Ovary (tissue), 9 donors: ENCODE results near the gene AMIGO1. TPM values are rescaled to one million over a fixed set of nuclear protein-coding genes. Genes with fewer than 3 reads are reported as not detected.

Source experiments
- DNase-seq, 5 donors: peaks; one replicate each; pipeline ENCODE4 v3.0.0-alpha.2; 2019 to 2020
- H3K27ac ChIP-seq, 2 donors: fragments of 200-600 bp; one replicate each; pipeline versions ENCODE4 v1.5.1 to v1.8.0; 2019 to 2022
- H3K27me3 ChIP-seq: fragments of 200-600 bp; one replicate; pipeline ENCODE4 v1.8.0; 2022
- H3K36me3 ChIP-seq: fragments of 200-600 bp; sonication (generic); one replicate; pipeline ENCODE4 v1.5.1; 2019
- H3K4me1 ChIP-seq: one replicate; pipeline ENCODE4 v1.8.1; 2013; ENCODE audit warnings: mild to moderate bottlenecking, moderate library complexity; ENCODE audit not compliant: insufficient read depth
- H3K4me3 ChIP-seq: fragments of 200-600 bp; sonication (generic); one replicate; pipeline ENCODE4 v1.5.1; 2017
- H3K9me3 ChIP-seq, 2 donors: fragments of 200-600 bp in 1 of 2; sonication (generic) in 1 of 2; one replicate each; pipeline versions ENCODE4 v1.5.1 to v1.8.1; 2013 to 2019; ENCODE audit warnings: mild to moderate bottlenecking in 1 of 2, moderate library complexity in 1 of 2
- EP300 ChIP-seq: sonication (generic); formaldehyde crosslinking; IDR thresholded peaks from one replicate; pipeline ENCODE4 v1.6.1; 2017; ENCODE audit warnings: antibody characterized with exemption
- POLR2A ChIP-seq: fragments of 450-650 bp; IDR thresholded peaks from one replicate; pipeline ENCODE4 v1.6.1; 2017; ENCODE audit warnings: antibody characterized with exemption, mild to moderate bottlenecking, moderate library complexity
- WGBS, 3 donors: extraction: QIAGEN DNeasy Blood & Tissue Kit in 1 of 3; methylation state at CpG; one replicate each; pipeline versions ENCODE4 v1.1.5 to v1.1.7; 2013 to 2017; 5-methylcytosine and 5-hydroxymethylcytosine counted together
- intact Hi-C, 4 donors: fragments of 100-400 bp; cut with DNase I; formaldehyde crosslinking; loops; one replicate each; pipeline versions ENCODE4 v1.11.0 to v1.15.1; 2022 to 2023
- polyA plus RNA-seq, 2 donors: library from polyadenylated mRNA; stranded (reverse); fragments of 200-250 nt in 1 of 2; fragments of 350-450 nt in 1 of 2; fragmentation: Illumina TruSeq in 1 of 2; extraction: RNeasy Lipid Tissue Mini Kit (QIAGEN cat#74804) in 1 of 2; gene quantifications; one replicate each; pipeline ENCODE4 v1.2.3, GENCODE V29; 2013 to 2014
- total RNA-seq, 7 donors: library from RNA; depleted of rRNA in 2 of 7; stranded (reverse); fragments of >200 nt in 2 of 7; fragmentation: NEBNext Ultra II Directional in 3 of 7; extraction: Animal tissue kit (Norgen Biotek cat#: 25700) in 3 of 7; gene quantifications; one replicate each; pipeline versions ENCODE4 v1.1.0 to v1.2.4, GENCODE V29; 2016 to 2023
- TF ChIP-seq, protein P1 (sequence below), 3 donors: fragments of 450-650 bp in 2 of 3; fragments of 200-600 bp in 1 of 3; IDR thresholded peaks; one replicate each; pipeline versions ENCODE4 v1.5.1 to v1.8.0; 2016 to 2022; ENCODE audit warnings: antibody characterized with exemption in 3 of 3, mild to moderate bottlenecking in 1 of 3
- donor health status: DM: no; HTN: no; CAD: no; lungs with moderate emphysema.
- donor health status: DM: no; HTN: no; CAD: no.
- donor health status: Bipolar disorder and iron deficiency.
- donor health status: DM: yes; HTN: yes; CAD: no.
- donor health status: DM: no; HTN: no; CAD: no.
- donor health status: DM: yes; HTN: yes; CAD: no.

Gene AMIGO1
- total and polyA plus RNA-seq, 9 donors: 6.3 to 18.0 (median 10.8) TPM

DNA sequence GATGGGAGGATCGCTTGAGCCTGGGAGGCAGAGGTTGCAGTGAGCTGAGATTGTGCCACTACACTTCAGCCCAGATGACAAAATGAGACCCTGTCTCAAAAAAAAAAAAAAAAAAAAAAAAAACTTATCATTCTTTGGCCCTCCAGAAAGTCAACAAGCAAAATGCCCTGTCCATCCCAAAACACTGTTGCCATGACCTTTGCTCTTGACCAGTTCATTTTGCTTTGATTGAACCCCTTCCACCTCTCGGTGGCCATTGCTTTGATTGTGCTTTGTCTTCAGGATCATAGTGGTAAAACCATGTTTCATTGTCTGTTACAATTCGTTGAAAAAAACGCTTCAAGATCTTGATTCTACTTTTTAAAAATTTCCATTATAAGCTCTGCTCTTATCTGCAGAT lies 51.7 kb downstream of the AMIGO1 start:
- no peak overlapping the region for H3K27ac ChIP-seq
- no peaks in the 10 kb centered on the region for H3K27me3 ChIP-seq
- H3K4me1 ChIP-seq: no peaks in the 10 kb centered on the region
- no peak overlapping the region for H3K4me3 ChIP-seq
- DNase-seq: no peak
- H3K36me3 ChIP-seq: no peaks in the 10 kb centered on the region
- WGBS, 3 donors: 82 to 84% (median 84%) methylated on average over 4 of the region's 4 CpGs
- TF ChIP-seq, protein P1, sequence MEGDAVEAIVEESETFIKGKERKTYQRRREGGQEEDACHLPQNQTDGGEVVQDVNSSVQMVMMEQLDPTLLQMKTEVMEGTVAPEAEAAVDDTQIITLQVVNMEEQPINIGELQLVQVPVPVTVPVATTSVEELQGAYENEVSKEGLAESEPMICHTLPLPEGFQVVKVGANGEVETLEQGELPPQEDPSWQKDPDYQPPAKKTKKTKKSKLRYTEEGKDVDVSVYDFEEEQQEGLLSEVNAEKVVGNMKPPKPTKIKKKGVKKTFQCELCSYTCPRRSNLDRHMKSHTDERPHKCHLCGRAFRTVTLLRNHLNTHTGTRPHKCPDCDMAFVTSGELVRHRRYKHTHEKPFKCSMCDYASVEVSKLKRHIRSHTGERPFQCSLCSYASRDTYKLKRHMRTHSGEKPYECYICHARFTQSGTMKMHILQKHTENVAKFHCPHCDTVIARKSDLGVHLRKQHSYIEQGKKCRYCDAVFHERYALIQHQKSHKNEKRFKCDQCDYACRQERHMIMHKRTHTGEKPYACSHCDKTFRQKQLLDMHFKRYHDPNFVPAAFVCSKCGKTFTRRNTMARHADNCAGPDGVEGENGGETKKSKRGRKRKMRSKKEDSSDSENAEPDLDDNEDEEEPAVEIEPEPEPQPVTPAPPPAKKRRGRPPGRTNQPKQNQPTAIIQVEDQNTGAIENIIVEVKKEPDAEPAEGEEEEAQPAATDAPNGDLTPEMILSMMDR (IDR thresholded peaks at IDR 0.05): no peak
- no peak for TF ChIP-seq EP300
- TF ChIP-seq POLR2A: no peak
- intact Hi-C loops: no loop called here
- H3K9me3 ChIP-seq: no peaks in the 10 kb centered on the region

DNA sequence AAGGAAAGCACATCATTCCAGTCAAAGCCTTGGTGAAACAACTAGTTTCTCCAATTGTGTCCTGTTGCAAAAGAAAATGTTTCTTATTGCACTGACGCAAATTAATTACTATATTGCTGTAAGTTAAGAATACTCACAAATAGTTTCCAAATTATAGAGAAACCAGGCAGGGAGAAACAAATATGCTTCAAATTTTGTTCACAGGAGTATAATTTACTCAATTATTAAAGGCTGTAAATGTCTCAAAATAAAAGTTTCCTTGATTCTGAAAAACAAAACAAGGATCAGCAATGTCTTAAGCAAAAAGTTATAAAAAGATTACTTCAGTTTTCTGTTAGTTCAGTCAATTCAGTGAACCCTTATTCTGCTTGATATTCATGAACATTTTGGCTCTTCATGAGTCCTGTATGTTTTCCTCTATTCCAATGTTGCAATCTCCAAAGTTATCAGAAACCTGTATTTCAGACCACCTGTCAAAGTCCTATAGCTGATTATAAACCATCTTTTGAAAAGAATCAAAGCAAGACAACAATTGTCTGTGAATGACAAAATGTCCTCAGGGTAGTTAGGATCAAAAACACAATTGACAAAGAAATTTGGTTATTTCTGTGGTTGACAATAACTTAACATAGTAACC lies 54.9 kb downstream of the AMIGO1 start:
- Histone ChIP-seq H3K27ac (no peak overlapping the region), H3K4me3 (no peak overlapping the region), H3K9me3 (no peaks in the 10 kb centered on the region), H3K36me3 (no peaks in the 10 kb centered on the region), H3K27me3 (no peaks in the 10 kb centered on the region), H3K4me1 (no peaks in the 10 kb centered on the region)
- 89 to 98% (median 91%) methylated on average over 1 of the region's 1 CpG for WGBS, 3 donors
- intact Hi-C loops: no loop called here
- TF ChIP-seq, protein P1 (IDR thresholded peaks at IDR 0.05): no peak
- no peak for TF ChIP-seq EP300
- TF ChIP-seq POLR2A: no peak
- no peak for DNase-seq

Other genes starting within 250 kb of the AMIGO1 start
- gene PSRC1, start 226.6 kb downstream of the AMIGO1 start, total RNA-seq: 1 to 10 TPM; 1.0 to 8.1 (median 4.5) TPM
- 1 to 10 TPM; 5.3 to 5.9 TPM for gene PSRC1, start 226.6 kb downstream of the AMIGO1 start, polyA plus RNA-seq
- gene MYBPHL, start 202.7 kb downstream of the AMIGO1 start, total RNA-seq: under 1 TPM in 1 of 7 donors, not detected in 6; 0.38 TPM
- gene MYBPHL, start 202.7 kb downstream of the AMIGO1 start, polyA plus RNA-seq: not detected
- gene SORT1, start 111.8 kb downstream of the AMIGO1 start, total RNA-seq: 10 to 100 TPM in 4 of 7 donors, 1 to 10 TPM in 3; 4.3 to 37.0 (median 16.0) TPM
- 10 to 100 TPM in 1 of 2 donors, 1 to 10 TPM in 1; 7.9 to 32.2 TPM for gene SORT1, start 111.8 kb downstream of the AMIGO1 start, polyA plus RNA-seq
- gene PSMA5, start 83.3 kb downstream of the AMIGO1 start, total RNA-seq: 10 to 100 TPM; 19.4 to 52.0 (median 42.2) TPM
- gene PSMA5, start 83.3 kb downstream of the AMIGO1 start, polyA plus RNA-seq: 10 to 100 TPM; 37.7 to 38.1 TPM
- 1 to 10 TPM in 6 of 7 donors, under 1 TPM in 1; 0.31 to 4.4 (median 2.4) TPM for gene SYPL2, start 43.2 kb downstream of the AMIGO1 start, total RNA-seq
- gene SYPL2, start 43.2 kb downstream of the AMIGO1 start, polyA plus RNA-seq: 1 to 10 TPM in 1 of 2 donors, under 1 TPM in 1; 0.81 to 5.1 TPM
- 1 to 10 TPM; 3.6 to 8.8 (median 6.7) TPM for gene ATXN7L2, start 25.8 kb downstream of the AMIGO1 start, total RNA-seq
- 1 to 10 TPM in 1 of 2 donors, under 1 TPM in 1; 0.98 to 6.5 TPM for gene ATXN7L2, start 25.8 kb downstream of the AMIGO1 start, polyA plus RNA-seq
- gene CYB561D1, start 15.6 kb downstream of the AMIGO1 start, total RNA-seq: 10 to 100 TPM in 2 of 7 donors, 1 to 10 TPM in 5; 3.8 to 11.7 (median 9.3) TPM
- gene CYB561D1, start 15.6 kb downstream of the AMIGO1 start, polyA plus RNA-seq: 10 to 100 TPM in 1 of 2 donors, 1 to 10 TPM in 1; 4.8 to 10.3 TPM
- gene GPR61, start 30.1 kb upstream of the AMIGO1 start, total RNA-seq: not detected
- under 1 TPM in 1 of 2 donors, not detected in 1; 0.25 TPM for gene GPR61, start 30.1 kb upstream of the AMIGO1 start, polyA plus RNA-seq
- 1 to 10 TPM; 3.3 to 6.2 (median 4.8) TPM for gene GNAI3, start 38.9 kb upstream of the AMIGO1 start, total RNA-seq
- 1 to 10 TPM; 3.0 to 4.9 TPM for gene GNAI3, start 38.9 kb upstream of the AMIGO1 start, polyA plus RNA-seq
- not detected for gene GNAT2, start 109.9 kb upstream of the AMIGO1 start, total RNA-seq
- gene GNAT2, start 109.9 kb upstream of the AMIGO1 start, polyA plus RNA-seq: not detected
- gene AMPD2, start 110.1 kb upstream of the AMIGO1 start, total RNA-seq: 10 to 100 TPM; 40.5 to 86.0 (median 64.8) TPM
- 10 to 100 TPM; 19.4 to 25.7 TPM for gene AMPD2, start 110.1 kb upstream of the AMIGO1 start, polyA plus RNA-seq
- 10 to 100 TPM; 23.0 to 91.8 (median 47.2) TPM for gene GSTM4, start 146.4 kb upstream of the AMIGO1 start, total RNA-seq
- 100 to 1,000 TPM in 1 of 2 donors, 10 to 100 TPM in 1; 43.3 to 116 TPM for gene GSTM4, start 146.4 kb upstream of the AMIGO1 start, polyA plus RNA-seq
- 100 to 1,000 TPM; 101 to 318 (median 195) TPM for gene GSTM2, start 158.3 kb upstream of the AMIGO1 start, total RNA-seq
- 100 to 1,000 TPM; 202 to 209 TPM for gene GSTM2, start 158.3 kb upstream of the AMIGO1 start, polyA plus RNA-seq
- 100 to 1,000 TPM in 2 of 7 donors, 10 to 100 TPM in 1, under 1 TPM in 1, not detected in 3; 0.32 to 482 (median 153) TPM for gene GSTM1, start 178.1 kb upstream of the AMIGO1 start, total RNA-seq
- gene GSTM1, start 178.1 kb upstream of the AMIGO1 start, polyA plus RNA-seq: 100 to 1,000 TPM; 169 to 193 TPM
- 100 to 1,000 TPM in 3 of 7 donors, 10 to 100 TPM in 4; 18.8 to 183 (median 95.8) TPM for gene GSTM5, start 202.5 kb upstream of the AMIGO1 start, total RNA-seq
- gene GSTM5, start 202.5 kb upstream of the AMIGO1 start, polyA plus RNA-seq: 100 to 1,000 TPM; 101 to 259 TPM
- 100 to 1,000 TPM in 5 of 7 donors, 10 to 100 TPM in 2; 75.8 to 278 (median 135) TPM for gene GSTM3, start 231.3 kb upstream of the AMIGO1 start, total RNA-seq
- 100 to 1,000 TPM; 229 to 234 TPM for gene GSTM3, start 231.3 kb upstream of the AMIGO1 start, polyA plus RNA-seq